ENCODE measurements around the gene SOS1.

The SOS1 gene

GRCh38 chr2:39022642-39023235, 98.1 kb downstream of the SOS1 start:
- no peak for DNase-seq

- no peak for DNase-seq
Observed at GRCh38 chr2:39020383-39020782, 100.5 kb downstream of the SOS1 start.

- no peak for DNase-seq
Observed at GRCh38 chr2:39018638-39019037, 102.2 kb downstream of the SOS1 start.

- DNase-seq: no peak
Observed at GRCh38 chr2:39017334-39017733, 103.5 kb downstream of the SOS1 start.

- no peak for DNase-seq
Observed at GRCh38 chr2:39015424-39015823, 105.4 kb downstream of the SOS1 start.

GRCh38 chr2:39013871-39014270, 107.0 kb downstream of the SOS1 start:
- no peak for DNase-seq

GRCh38 chr2:39008665-39009064, 112.2 kb downstream of the SOS1 start:
- no peak for DNase-seq

- no peak for DNase-seq
Observed at GRCh38 chr2:39007875-39008504, 112.9 kb downstream of the SOS1 start.

GRCh38 chr2:39000552-39000951, 120.3 kb downstream of the SOS1 start:
- DNase-seq: no peak

GRCh38 chr2:38997781-38998180, 123.1 kb downstream of the SOS1 start:
- DNase-seq: no peak

- no peak for DNase-seq
Observed at GRCh38 chr2:38991899-38992298, 129.0 kb downstream of the SOS1 start.

GRCh38 chr2:38988716-38989115, 132.1 kb downstream of the SOS1 start:
- no peak for DNase-seq

- no peak for DNase-seq
Observed at GRCh38 chr2:38982498-38982897, 138.4 kb downstream of the SOS1 start.

- DNase-seq: no peak
Observed at GRCh38 chr2:38981670-38982357, 139.0 kb downstream of the SOS1 start.

- no peak for DNase-seq
Observed at GRCh38 chr2:38981003-38981669, 139.7 kb downstream of the SOS1 start.

- DNase-seq: no peak
Observed at GRCh38 chr2:38978908-38979307, 141.9 kb downstream of the SOS1 start.

- peak in 1 of 2 donors; percentile 10 for DNase-seq
Observed at GRCh38 chr2:38978296-38978903, 142.5 kb downstream of the SOS1 start.

- no peak for DNase-seq
Observed at GRCh38 chr2:38977047-38977446, 143.8 kb downstream of the SOS1 start.

- DNase-seq: no peak
Observed at GRCh38 chr2:38975042-38975441, 145.8 kb downstream of the SOS1 start.

GRCh38 chr2:38973266-38973665, 147.6 kb downstream of the SOS1 start:
- no peak for DNase-seq

GRCh38 chr2:38971377-38971776, 149.5 kb downstream of the SOS1 start:
- no peak for DNase-seq

- DNase-seq: no peak
Observed at GRCh38 chr2:38968021-38968420, 152.8 kb downstream of the SOS1 start.

GRCh38 chr2:38966678-38967077, 154.2 kb downstream of the SOS1 start:
- DNase-seq: no peak

All from CD4-positive, alpha-beta T cell treated with Interleukin-1 beta for 1 hour (primary cell).